SK-N-SH (cell line): ENCODE measurements around the gene RCAN2.

Source experiments
- CTCF ChIP-seq: fragments of 200-600 bp; sonication (generic); IDR thresholded peaks from 2 replicates; pipeline ENCODE4 v1.6.1; 2017; ENCODE audit warnings: antibody characterized with exemption, mild to moderate bottlenecking, moderate library complexity
- EP300 ChIP-seq, 2 experiments: IDR thresholded peaks; 2 replicates each; pipeline versions ENCODE4 v1.4.0 to v1.6.1; 2012; ENCODE audit warnings: borderline replicate concordance in 1 of 2, low read depth in 1 of 2, low read length in 1 of 2
- GABPA ChIP-seq: IDR thresholded peaks from 2 replicates; pipeline ENCODE4 v1.4.0; 2012; ENCODE audit warnings: low read depth, mild to moderate bottlenecking
- MAX ChIP-seq: IDR thresholded peaks from 2 replicates; pipeline ENCODE4 v1.4.0; 2012; ENCODE audit warnings: low read depth
- MXI1 ChIP-seq: IDR thresholded peaks from 2 replicates; pipeline ENCODE4 v1.6.1; 2012; ENCODE audit warnings: mild to moderate bottlenecking, low read depth, low read length, improper control_type of control experiment
- POLR2AphosphoS5 ChIP-seq: IDR thresholded peaks from 2 replicates; pipeline ENCODE4 v1.6.1; 2012; ENCODE audit warnings: low read depth, low read length
- RCOR1 ChIP-seq: fragments of 150-350 bp; IDR thresholded peaks from 2 replicates; pipeline ENCODE4 v1.6.1; 2017; ENCODE audit warnings: antibody characterized with exemption, low read length
- YY1 ChIP-seq: IDR thresholded peaks from 2 replicates; pipeline ENCODE4 v1.4.0; 2012; ENCODE audit warnings: low read depth, mild to moderate bottlenecking

GRCh38 chr6:46325561-46326530, 165.4 kb downstream of the RCAN2 start:
- TF ChIP-seq CTCF (no peak), RCOR1 (no peak), MAX (no peak), YY1 (no peak), GABPA (no peak), EP300 (IDR thresholded peaks at IDR 0.05; ENCODE audit: borderline replicate concordance in 1 of 2, low read depth in 1 of 2, low read length in 1 of 2) (no peak), POLR2AphosphoS5 (no peak), MXI1 (no peak)
